ENCODE measurements around the gene POMC.
"Not testable (repeated sequence)": the region's sequence is repeated elsewhere in the genome, so short reads cannot be mapped to it uniquely, and the experiment has no call there.

POMC gene

GRCh38 chr2:25168256-25169072 lies at the start of gene POMC:
Gene POMC, minus strand, starts transcription at chr2:25168580. Its CDS starts 3,808 bp downstream, at chr2:25164772.
- DNase-seq: peak; percentile 43

GRCh38 chr2:25218100-25218499 lies 49.7 kb upstream of the POMC start:
- no peak for DNase-seq

DNA sequence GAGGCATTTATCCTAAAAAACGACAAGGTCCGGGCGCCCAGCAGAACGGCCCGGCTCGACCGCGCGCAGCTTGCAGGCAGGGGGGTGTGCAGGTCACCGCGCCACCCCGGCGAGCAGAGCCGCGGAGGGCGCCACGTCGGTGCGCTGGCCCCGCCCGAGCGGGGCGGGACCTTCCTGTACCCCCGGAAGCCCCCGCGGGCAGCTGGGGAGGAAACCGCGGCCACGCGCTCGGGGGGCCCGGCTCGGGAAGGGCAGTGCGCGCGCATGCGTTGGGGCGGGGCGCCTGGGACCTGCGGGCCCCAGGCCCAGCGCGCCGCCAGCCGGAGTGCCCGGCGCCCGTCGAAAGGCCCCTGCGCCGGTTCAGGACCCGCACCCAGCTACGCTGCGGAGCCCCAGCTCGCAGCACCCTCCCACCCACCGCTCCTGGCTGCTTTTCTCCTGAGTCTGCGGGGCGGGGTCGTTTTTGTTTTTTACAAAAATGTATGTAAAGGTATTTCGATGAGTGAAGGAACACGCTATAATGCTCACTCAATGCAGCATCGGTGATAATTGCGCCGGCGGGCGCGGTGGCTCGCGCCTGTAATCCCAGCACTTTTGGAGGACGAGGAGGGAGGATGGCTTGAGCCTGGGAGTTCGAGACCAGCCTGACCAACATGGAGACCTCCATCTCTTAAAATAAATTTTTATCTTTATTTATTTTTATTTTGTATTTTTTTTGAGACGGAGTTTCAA lies 47.7 kb upstream of the POMC start:
- DNase-seq: peak; percentile 82

DNA sequence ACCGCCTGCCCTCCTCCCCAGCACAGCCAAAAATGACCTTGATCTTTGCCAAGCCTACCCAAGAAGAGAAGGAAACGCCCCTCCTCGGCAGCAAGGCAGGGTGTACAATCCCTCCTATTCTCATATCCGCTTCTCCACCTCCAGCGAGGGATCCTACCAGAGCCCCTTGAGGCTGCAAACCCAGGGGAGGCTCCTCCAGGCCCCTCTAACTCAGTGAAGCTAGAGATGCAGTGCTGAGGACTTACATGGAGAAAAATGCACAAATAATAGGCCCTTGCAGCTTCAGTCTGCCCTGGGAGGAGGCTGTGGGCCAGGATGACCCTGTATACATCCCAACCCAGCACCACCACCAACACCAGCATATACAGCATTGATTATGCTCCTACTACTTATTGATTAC lies 46.9 kb upstream of the POMC start:
- DNase-seq: no peak

DNA sequence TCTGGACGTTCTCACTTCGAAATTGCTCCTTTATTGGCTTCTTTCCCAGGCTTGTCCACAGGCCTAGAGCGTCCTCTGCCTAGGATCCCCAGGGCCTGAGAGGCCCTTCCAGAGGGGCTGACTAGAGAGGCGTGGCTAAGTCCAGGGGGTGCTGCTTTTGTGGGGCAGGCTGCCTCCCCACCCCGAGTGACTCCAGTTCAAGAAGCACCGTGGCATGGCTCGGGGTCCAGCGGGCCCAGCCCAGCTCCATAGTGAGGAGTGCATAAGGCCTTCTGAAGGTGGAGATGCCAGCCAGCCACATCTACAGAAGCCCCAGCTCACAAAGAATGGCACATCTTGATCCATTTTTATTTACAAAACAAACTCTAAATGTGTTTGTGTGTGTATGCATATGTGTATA lies 44.8 kb upstream of the POMC start:
- DNase-seq: no peak

DNA sequence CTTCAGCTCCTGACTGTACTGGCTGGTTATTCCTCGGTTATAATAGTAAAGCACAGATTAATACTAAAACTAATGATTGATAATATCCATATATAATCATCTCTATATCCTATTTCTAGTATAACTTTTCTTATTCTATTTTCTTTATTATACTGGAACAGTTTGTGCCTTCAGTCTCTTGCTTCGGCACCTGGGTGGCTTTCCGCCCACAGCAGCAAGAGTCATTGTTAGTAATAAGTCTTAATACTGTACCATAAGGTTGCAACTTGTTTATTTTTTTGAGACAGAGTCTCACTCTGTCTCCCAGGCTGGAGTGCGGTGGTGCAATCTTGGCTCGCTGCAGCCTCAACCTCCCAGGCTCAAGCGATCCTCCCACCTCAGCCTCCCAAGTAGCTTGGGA lies 42.5 kb upstream of the POMC start:
- not testable (repeated sequence) for DNase-seq

- no peak for DNase-seq
These were observed 38.7 kb upstream of the POMC start for GRCh38 chr2:25207078-25207545.

- DNase-seq: no peak
These were observed 35.9 kb upstream of the POMC start for GRCh38 chr2:25204190-25204838.

DNA sequence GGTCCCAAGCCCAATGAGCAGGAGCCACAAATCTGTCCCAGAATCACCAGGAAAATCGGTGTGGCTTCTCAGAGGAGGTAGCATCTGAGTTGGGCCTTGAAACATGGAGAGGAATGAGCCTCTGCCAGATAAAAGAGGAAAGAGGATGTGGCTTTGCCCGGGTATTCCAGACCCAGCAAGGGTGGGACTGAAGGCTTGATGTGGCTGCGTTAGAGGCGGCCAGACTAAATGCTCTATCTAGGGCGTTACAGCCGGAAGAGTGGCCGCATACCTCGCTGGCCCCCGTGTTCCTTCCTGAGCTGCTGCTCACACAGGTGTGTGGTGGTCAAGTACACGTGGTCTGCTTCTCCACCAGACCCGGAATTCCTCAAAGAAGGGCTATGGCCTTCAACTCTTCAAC lies 33.9 kb upstream of the POMC start:
- no peak for DNase-seq

DNA sequence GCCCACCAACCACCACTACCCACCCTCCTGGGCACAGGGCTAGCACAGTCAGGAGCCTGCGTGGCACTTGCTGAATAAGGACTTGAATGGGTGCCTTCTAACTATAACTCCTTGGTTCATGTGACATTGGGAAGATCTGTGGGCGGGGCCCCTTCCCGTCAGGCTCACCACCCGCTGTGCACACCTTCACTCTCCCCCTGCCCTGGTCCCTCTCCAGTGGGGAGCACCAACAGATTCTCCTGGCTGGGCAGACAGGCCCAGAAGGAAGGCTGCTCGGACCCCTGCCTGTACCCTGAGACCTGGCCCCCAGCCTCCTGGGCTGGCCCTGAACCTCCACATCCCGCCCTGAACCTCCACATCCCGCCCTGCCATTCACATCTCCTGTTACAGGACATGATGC lies 33.4 kb upstream of the POMC start:
- DNase-seq: no peak

- DNase-seq: no peak
These were observed 32.9 kb upstream of the POMC start for GRCh38 chr2:25201265-25201664.

DNA sequence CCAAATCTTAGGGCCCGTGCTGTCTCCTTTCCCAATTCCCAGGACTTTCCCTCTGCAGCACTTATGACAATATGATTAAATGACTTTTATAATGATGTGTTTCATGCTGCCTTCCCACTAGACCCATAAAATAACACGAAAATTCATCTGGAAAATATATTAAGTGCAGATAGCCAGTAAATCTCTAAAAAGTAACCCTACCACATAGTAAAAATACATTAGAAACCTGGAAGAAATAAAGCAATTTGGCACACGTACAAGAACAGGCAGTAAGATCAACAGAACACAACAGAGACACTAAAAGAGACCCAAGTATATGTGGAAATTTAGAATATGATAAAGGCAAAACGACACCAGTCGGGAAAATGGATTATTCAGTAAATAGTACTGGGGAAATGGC lies 30.2 kb upstream of the POMC start:
- no peak for DNase-seq

DNA sequence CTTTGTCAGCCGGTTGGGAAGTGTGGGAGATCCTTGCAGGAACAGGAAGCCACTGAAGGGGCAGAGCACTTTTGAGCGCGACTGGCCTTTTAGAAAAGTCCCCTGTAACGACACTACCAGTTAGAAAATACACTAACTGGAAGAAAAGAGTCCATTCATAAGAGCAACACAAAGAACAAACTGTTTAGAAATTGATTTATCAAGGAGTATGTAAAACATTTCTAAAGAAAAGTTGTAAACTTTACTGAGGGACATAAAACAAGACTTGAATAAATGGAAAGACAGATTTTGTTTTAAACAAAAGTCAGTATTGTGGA lies 29.8 kb upstream of the POMC start:
- no peak for DNase-seq

- DNase-seq: no peak
These were observed 29.2 kb upstream of the POMC start for GRCh38 chr2:25197336-25198208.

DNA sequence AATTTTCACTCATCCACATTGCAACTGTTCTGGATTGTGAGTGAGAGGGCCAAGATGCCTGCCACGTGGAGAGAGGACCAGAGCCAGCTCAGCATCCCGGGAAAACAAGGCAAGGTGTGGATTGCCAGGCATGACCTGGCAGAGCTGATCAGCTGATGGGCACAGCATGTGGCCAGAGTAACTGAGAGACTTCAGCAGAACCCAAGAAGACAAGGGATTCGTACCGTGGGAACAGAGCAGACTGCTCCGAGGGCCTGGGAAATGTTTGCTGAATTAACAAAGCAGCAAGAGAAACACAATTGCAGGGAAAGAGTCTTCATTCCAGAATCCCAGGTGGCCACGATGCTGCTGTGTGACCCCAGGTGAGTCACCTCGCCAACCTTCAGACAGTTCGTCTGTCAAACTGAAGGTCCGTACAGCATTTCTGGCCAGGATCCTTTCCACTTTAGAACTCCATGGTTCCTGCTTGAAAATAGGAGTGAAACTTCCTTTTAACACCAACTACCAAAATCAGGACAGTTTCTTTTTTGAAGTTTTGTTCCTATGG lies 26.3 kb upstream of the POMC start:
- no peak for DNase-seq

DNA sequence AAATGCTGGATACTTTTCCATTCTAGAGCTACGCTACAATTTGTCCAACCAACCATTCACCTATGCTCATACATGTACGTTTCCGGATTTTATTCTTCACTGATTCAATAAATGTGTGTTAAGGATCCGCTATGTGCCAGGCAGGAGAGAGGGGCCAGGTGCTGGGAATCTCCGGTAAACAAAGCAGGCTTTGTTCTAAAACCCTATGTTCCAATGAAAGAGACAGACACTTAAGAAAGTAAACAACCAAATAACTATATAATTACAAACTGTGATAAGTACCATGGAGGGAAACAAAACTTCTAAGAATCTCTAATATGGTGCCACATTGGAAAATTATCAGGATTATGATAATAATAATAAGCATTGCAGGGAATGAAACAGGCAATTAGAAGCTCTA lies 22.2 kb upstream of the POMC start:
- DNase-seq: no peak

DNA sequence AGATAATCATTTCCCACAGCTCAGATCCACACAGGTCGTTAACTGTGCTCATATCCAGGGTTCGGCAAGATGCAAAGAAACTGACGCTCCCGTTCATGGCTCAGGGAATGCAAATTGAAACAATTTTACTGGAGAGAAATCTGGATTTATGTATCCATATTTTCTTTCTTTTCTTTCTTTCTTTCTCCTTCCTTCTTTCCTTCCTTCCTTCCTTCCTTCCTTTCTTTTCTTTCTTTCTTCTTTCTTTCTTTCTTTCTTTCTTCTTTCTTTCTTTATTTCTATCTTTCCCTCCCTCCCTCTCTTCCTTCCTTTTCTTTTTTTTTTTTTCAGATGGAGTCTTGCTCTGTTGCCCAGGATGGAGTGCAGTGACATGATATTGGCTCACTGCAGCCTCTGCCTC lies 20.0 kb upstream of the POMC start:
- no peak for DNase-seq

- DNase-seq: no peak
These were observed 19.5 kb upstream of the POMC start for GRCh38 chr2:25187729-25188350.

GRCh38 chr2:25184254-25184653 lies 15.9 kb upstream of the POMC start:
- no peak for DNase-seq

GRCh38 chr2:25178976-25179375 lies 10.6 kb upstream of the POMC start:
- no peak for DNase-seq

GRCh38 chr2:25177211-25177611 lies 8.8 kb upstream of the POMC start:
- DNase-seq: no peak

DNA sequence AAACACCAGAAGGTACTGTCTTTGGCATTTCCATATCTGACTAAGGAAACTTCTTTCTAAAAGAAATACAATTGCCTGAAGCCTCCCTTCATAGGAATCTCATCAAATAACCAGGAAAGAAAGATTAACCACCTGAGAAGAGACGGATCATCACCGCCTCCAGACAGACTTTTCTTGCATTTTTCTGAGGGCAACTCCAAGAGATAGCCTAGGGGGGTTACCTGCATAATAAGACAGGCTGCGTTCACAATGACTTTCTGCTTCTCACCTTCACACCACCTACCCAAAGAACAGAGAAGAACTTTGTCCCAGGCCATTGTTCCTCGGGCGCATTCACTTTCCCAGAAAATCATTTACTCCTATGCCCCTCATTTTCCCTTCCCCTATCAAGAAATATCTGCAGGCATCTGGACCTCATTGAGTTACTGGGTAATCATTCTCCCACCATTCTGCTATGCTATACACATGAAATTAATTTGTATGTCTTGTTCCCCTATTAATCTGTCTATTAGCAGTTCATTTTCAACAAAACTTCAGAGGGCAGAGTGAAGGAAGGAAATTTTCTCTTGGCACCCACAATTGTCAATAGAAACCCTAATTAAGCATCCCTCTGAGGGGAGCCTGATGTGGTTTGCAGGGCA lies 8.3 kb upstream of the POMC start:
- no peak for DNase-seq

Measured in activated CD4-positive, alpha-beta T cell treated with anti-CD3 and anti-CD28 coated beads for 48 hours (primary cell).